A549 treated with CpdA at 1 μM for 4 hours (cell line): ENCODE data around the gene PTDSS2. TPM values are rescaled to one million over a fixed set of nuclear protein-coding genes. Genes with fewer than 3 reads are reported as not detected.

Experiments used
- total RNA-seq: library from RNA; stranded (reverse); fragments of 200-300 nt; extraction: Qiagen RNA extraction; gene quantifications from 5 replicates; pipeline ENCODE4 v1.2.3, GENCODE V29; 2022; ENCODE audit warnings: low read depth

PTDSS2 gene
- 35.2 to 48.4 TPM (median 45.1 TPM) in 5 replicates for total RNA-seq

GRCh38 chr11:449889-450808 lies at the start of gene PTDSS2:
TSS of gene PTDSS2 (plus strand) at chr11:450279. CDS start at chr11:450456, 177 bp downstream.

GRCh38 chr11:441418-442274 lies 8.4 kb upstream of the PTDSS2 start, which contains the start of gene ANO9:
TSS of gene ANO9 (minus strand) at chr11:442011. CDS start at chr11:441926, 85 bp downstream.

GRCh38 chr11:506995-507726 lies 57.1 kb downstream of the PTDSS2 start, which contains the start of gene RNH1:
TSS of gene RNH1 (minus strand) at chr11:507242. CDS start at chr11:502162, 5,080 bp downstream.

GRCh38 chr11:535519-536454 lies 85.7 kb downstream of the PTDSS2 start, which contains the start of gene HRAS:
TSS of gene HRAS (minus strand) at chr11:535576.

GRCh38 chr11:536841-537621 lies 87.0 kb downstream of the PTDSS2 start, which contains the start of gene LRRC56:
TSS of gene LRRC56 (plus strand) at chr11:537527. CDS start at chr11:540685, 3,158 bp downstream.

Other genes starting within 250 kb of the PTDSS2 start
- gene BET1L, start 242.9 kb upstream of the PTDSS2 start, total RNA-seq: 42.6 to 47.9 TPM (median 47.6 TPM) in 5 replicates
- gene RIC8A, start 242.6 kb upstream of the PTDSS2 start, total RNA-seq: 100 to 124 TPM (median 116 TPM) in 5 replicates
- gene SIRT3, start 213.9 kb upstream of the PTDSS2 start, total RNA-seq: 17.0 to 20.0 TPM (median 19.5 TPM) in 5 replicates
- 163 to 204 TPM (median 177 TPM) in 5 replicates for gene PSMD13, start 213.3 kb upstream of the PTDSS2 start, total RNA-seq
- gene NLRP6, start 171.9 kb upstream of the PTDSS2 start, total RNA-seq: not detected in 5 replicates
- 8.3 to 14.0 TPM (median 9.9 TPM) in 5 replicates for gene PGGHG, start 161.2 kb upstream of the PTDSS2 start, total RNA-seq
- 0.08 TPM in 1 of 5 replicates, not detected in the others for gene IFITM5, start 150.8 kb upstream of the PTDSS2 start, total RNA-seq
- 55.4 to 67.4 TPM (median 60.2 TPM) in 5 replicates for gene IFITM2, start 142.5 kb upstream of the PTDSS2 start, total RNA-seq
- gene IFITM1, start 136.2 kb upstream of the PTDSS2 start, total RNA-seq: 0.24 to 0.82 TPM (median 0.49 TPM) in 4 of 5 replicates, not detected in the other
- gene IFITM3, start 129.4 kb upstream of the PTDSS2 start, total RNA-seq: 20.3 to 33.4 TPM (median 29.1 TPM) in 5 replicates
- gene B4GALNT4, start 80.8 kb upstream of the PTDSS2 start, total RNA-seq: 9.3 to 23.3 TPM (median 15.1 TPM) in 5 replicates
- 31.0 to 40.9 TPM (median 35.4 TPM) in 5 replicates for gene PKP3, start 56.1 kb upstream of the PTDSS2 start, total RNA-seq
- 58.8 to 99.8 TPM (median 88.2 TPM) in 5 replicates for gene SIGIRR, start 35.3 kb upstream of the PTDSS2 start, total RNA-seq
- 0.51 to 1.2 TPM (median 0.77 TPM) in 5 replicates for gene ANO9, start 8.3 kb upstream of the PTDSS2 start, total RNA-seq
- gene RNH1, start 57.0 kb downstream of the PTDSS2 start, total RNA-seq: 122 to 172 TPM (median 165 TPM) in 5 replicates
- 92.4 to 151 TPM (median 143 TPM) in 5 replicates for gene HRAS, start 85.3 kb downstream of the PTDSS2 start, total RNA-seq
- 0.55 to 0.74 TPM (median 0.66 TPM) in 5 replicates for gene LRRC56, start 87.2 kb downstream of the PTDSS2 start, total RNA-seq
- gene LMNTD2, start 110.5 kb downstream of the PTDSS2 start, total RNA-seq: 2.0 to 3.5 TPM (median 2.3 TPM) in 5 replicates
- 30.8 to 37.0 TPM (median 33.0 TPM) in 5 replicates for gene RASSF7, start 110.7 kb downstream of the PTDSS2 start, total RNA-seq
- 28.0 to 34.8 TPM (median 34.2 TPM) in 5 replicates for gene PHRF1, start 126.2 kb downstream of the PTDSS2 start, total RNA-seq
- 4.7 to 6.9 TPM (median 6.3 TPM) in 5 replicates for gene IRF7, start 165.7 kb downstream of the PTDSS2 start, total RNA-seq
- gene CDHR5, start 174.7 kb downstream of the PTDSS2 start, total RNA-seq: 0.03 to 0.19 TPM (median 0.03 TPM) in 3 of 5 replicates, not detected in the others
- not detected in 5 replicates for gene SCT, start 176.9 kb downstream of the PTDSS2 start, total RNA-seq
- gene DRD4, start 187.0 kb downstream of the PTDSS2 start, total RNA-seq: 0.13 to 0.41 TPM (median 0.28 TPM) in 4 of 5 replicates, not detected in the other
- 25.7 to 36.7 TPM (median 34.9 TPM) in 5 replicates for gene DEAF1, start 244.9 kb downstream of the PTDSS2 start, total RNA-seq
- 8.9 to 11.1 TPM (median 10.7 TPM) in 5 replicates for gene TMEM80, start 245.5 kb downstream of the PTDSS2 start, total RNA-seq